ENCODE measurements around the gene SLC25A33.
A peak's percentile ranks its signal among the peaks of the same experiment; 100 is the strongest.
"Not testable (repeated sequence)": the region's sequence is repeated elsewhere in the genome, so short reads cannot be mapped to it uniquely, and the experiment has no call there.

Gene SLC25A33

GRCh38 chr1:9538669-9539164 lies 548 bp upstream of the SLC25A33 start:
- no peak for DNase-seq (ENCODE audit: low read depth in 2 of 2, low spot score in 1 of 2)

GRCh38 chr1:9539829-9540550 lies 725 bp downstream of the SLC25A33 start:
- DNase-seq (ENCODE audit: low read depth in 2 of 2, low spot score in 1 of 2): peak in 1 of 2 donors; percentile 33

- no peak for DNase-seq (ENCODE audit: low read depth in 2 of 2, low spot score in 1 of 2)
These were observed 3.2 kb downstream of the SLC25A33 start for GRCh38 chr1:9542430-9542829.

GRCh38 chr1:9544926-9545325 lies 5.7 kb downstream of the SLC25A33 start:
- DNase-seq (ENCODE audit: low read depth in 2 of 2, low spot score in 1 of 2): no peak

- no peak for DNase-seq (ENCODE audit: low read depth in 2 of 2, low spot score in 1 of 2)
These were observed 10.8 kb downstream of the SLC25A33 start for GRCh38 chr1:9549955-9550546.

GRCh38 chr1:9551984-9552383 lies 12.7 kb downstream of the SLC25A33 start:
- DNase-seq (ENCODE audit: low read depth in 2 of 2, low spot score in 1 of 2): no peak

GRCh38 chr1:9553736-9554144 lies 14.5 kb downstream of the SLC25A33 start:
- DNase-seq (ENCODE audit: low read depth in 2 of 2, low spot score in 1 of 2): no peak

GRCh38 chr1:9555942-9556341 lies 16.7 kb downstream of the SLC25A33 start:
- DNase-seq (ENCODE audit: low read depth in 2 of 2, low spot score in 1 of 2): no peak

- DNase-seq (ENCODE audit: low read depth in 2 of 2, low spot score in 1 of 2): no peak
These were observed 18.4 kb downstream of the SLC25A33 start for GRCh38 chr1:9557624-9558023.

- DNase-seq (ENCODE audit: low read depth in 2 of 2, low spot score in 1 of 2): no peak
These were observed 19.1 kb downstream of the SLC25A33 start for GRCh38 chr1:9558271-9558945.

GRCh38 chr1:9558946-9559545 lies 19.8 kb downstream of the SLC25A33 start:
- DNase-seq (ENCODE audit: low read depth in 2 of 2, low spot score in 1 of 2): no peak

GRCh38 chr1:9559673-9560072 lies 20.4 kb downstream of the SLC25A33 start:
- DNase-seq (ENCODE audit: low read depth in 2 of 2, low spot score in 1 of 2): no peak

- not testable (repeated sequence) for DNase-seq (ENCODE audit: low read depth in 2 of 2, low spot score in 1 of 2)
These were observed 20.8 kb downstream of the SLC25A33 start for GRCh38 chr1:9560090-9560489.

- no peak for DNase-seq (ENCODE audit: low read depth in 2 of 2, low spot score in 1 of 2)
These were observed 22.2 kb downstream of the SLC25A33 start for GRCh38 chr1:9561429-9561828.

- no peak for DNase-seq (ENCODE audit: low read depth in 2 of 2, low spot score in 1 of 2)
These were observed 30.0 kb downstream of the SLC25A33 start for GRCh38 chr1:9569267-9569666.

- not testable (repeated sequence) for DNase-seq (ENCODE audit: low read depth in 2 of 2, low spot score in 1 of 2)
These were observed 31.7 kb downstream of the SLC25A33 start for GRCh38 chr1:9570886-9571529.

GRCh38 chr1:9573723-9574122 lies 34.5 kb downstream of the SLC25A33 start:
- no peak for DNase-seq (ENCODE audit: low read depth in 2 of 2, low spot score in 1 of 2)

- DNase-seq (ENCODE audit: low read depth in 2 of 2, low spot score in 1 of 2): no peak
These were observed 36.2 kb downstream of the SLC25A33 start for GRCh38 chr1:9575486-9575885.

GRCh38 chr1:9576903-9577302 lies 37.6 kb downstream of the SLC25A33 start:
- no peak for DNase-seq (ENCODE audit: low read depth in 2 of 2, low spot score in 1 of 2)

GRCh38 chr1:9577423-9577822 lies 38.2 kb downstream of the SLC25A33 start:
- DNase-seq (ENCODE audit: low read depth in 2 of 2, low spot score in 1 of 2): no peak

- no peak for DNase-seq (ENCODE audit: low read depth in 2 of 2, low spot score in 1 of 2)
These were observed 41.7 kb downstream of the SLC25A33 start for GRCh38 chr1:9580942-9581341.
